K562 (cell line): ENCODE measurements around the gene NPAS3. TPM values are rescaled to one million over a fixed set of nuclear protein-coding genes. Genes with fewer than 3 reads are reported as not detected.

Experiments
- ATAC-seq: fragments of 200-7000 bp; cut with Tn5 transposase; 3 replicates; pipeline ENCODE4 v1.9.1; 2020; ENCODE audit warnings: moderate library complexity
- BruUV-seq: library from RNA; stranded (reverse); fragments of 400-500 nt; replicated peaks from 2 replicates; lab custom pipeline; 2021; lab: Mats Ljungman, UMichigan
- CTCF ChIA-PET: fragments of 300-600 bp; formaldehyde crosslinking; extraction: SDS; loops from one replicate; lab custom pipeline; 2021; ENCODE audit warnings: low intra/inter-chr PET ratio; lab: Yijun Ruan, JAX
- POLR2A ChIA-PET: fragments of 300-600, 350-650 bp; sonication (Branson Sonifier 250); formaldehyde crosslinking; extraction: SDS; loops from one replicate; lab custom pipeline; 2021; ENCODE audit warnings: antibody characterized with exemption, inconsistent platforms; lab: Yijun Ruan, JAX
- DNase-seq, 4 experiments: peaks; one replicate each; pipeline versions ENCODE4 v3.0.0 to v3.0.0-alpha.2; 2011 to 2018; ENCODE audit warnings: low spot score in 3 of 4, mixed read lengths in 3 of 4; ENCODE audit errors: extremely low read depth in 1 of 4
- FAIRE-seq: peaks from 2 replicates; lab custom pipeline; 2011; peaks lifted over from hg19 to GRCh38; lab: Jason Lieb, UNC
- H2AFZ ChIP-seq: 2 replicates; pipeline ENCODE4 v1.6.0; 2011; ENCODE audit warnings: low read depth, low read length, control low read depth, inconsistent platforms
- H3K27ac ChIP-seq: fragments of 200-600 bp; 3 replicates; pipeline ENCODE4 v1.8.0; 2011; ENCODE audit warnings: low read depth, mild to moderate bottlenecking, control low read depth, inconsistent platforms, low read length, moderate library complexity, mixed read lengths; ENCODE audit errors: extremely low read depth
- H3K27me3 ChIP-seq, 2 experiments: fragments of 300-600 bp in 1 of 2; 2 replicates in 1 of 2; 3 replicates in 1 of 2; pipeline versions ENCODE4 v1.6.0 to v1.8.0; 2011; ENCODE audit warnings: inconsistent platforms in 2 of 2, low read length in 2 of 2, mild to moderate bottlenecking in 1 of 2, mixed read lengths in 1 of 2, moderate library complexity in 1 of 2; ENCODE audit not compliant: control insufficient read depth in 2 of 2, insufficient read depth in 2 of 2
- H3K36me3 ChIP-seq: fragments of 300-600 bp; 3 replicates; pipeline ENCODE4 v1.8.0; 2011; ENCODE audit warnings: mild to moderate bottlenecking, low read length, inconsistent platforms; ENCODE audit not compliant: control insufficient read depth, insufficient read depth
- H3K4me1 ChIP-seq, 2 experiments: fragments of 200-600 bp in 1 of 2; replicated peaks in 1 of 2; 2 replicates in 1 of 2; 3 replicates in 1 of 2; pipeline versions ENCODE4 v1.5.1 to v1.8.0; 2011; ENCODE audit warnings: inconsistent platforms in 2 of 2, low read length in 2 of 2, mild to moderate bottlenecking in 1 of 2, mixed read lengths in 1 of 2, moderate library complexity in 1 of 2; ENCODE audit not compliant: control insufficient read depth in 2 of 2, insufficient read depth in 2 of 2
- H3K4me2 ChIP-seq: 2 replicates; pipeline ENCODE4 v1.6.1; 2011; ENCODE audit warnings: low read length, control low read depth, inconsistent platforms, mixed read lengths; ENCODE audit not compliant: insufficient read depth
- H3K4me3 ChIP-seq: fragments of 200-600 bp; sonication (generic), shearing (Covaris generic); 2 replicates; pipeline ENCODE4 v1.5.1; 2016; ENCODE audit warnings: control low read depth, inconsistent platforms
- H3K79me2 ChIP-seq: fragments of 200-600 bp; 3 replicates; pipeline ENCODE4 v1.8.0; 2011; ENCODE audit warnings: low read length, inconsistent platforms; ENCODE audit not compliant: control insufficient read depth, insufficient read depth
- H3K9ac ChIP-seq, 2 experiments: 2 replicates each; pipeline versions ENCODE4 v1.6.0 to v1.6.1; 2011; ENCODE audit warnings: low read depth in 2 of 2, low read length in 2 of 2, control low read depth in 1 of 2, inconsistent platforms in 1 of 2, mild to moderate bottlenecking in 1 of 2, mixed read lengths in 1 of 2; ENCODE audit not compliant: insufficient read depth in 1 of 2
- H3K9me1 ChIP-seq: one replicate; pipeline ENCODE4 v1.6.0; 2011; ENCODE audit warnings: inconsistent platforms, mild to moderate bottlenecking, low read length, moderate library complexity; ENCODE audit not compliant: control insufficient read depth, insufficient read depth
- H3K9me3 ChIP-seq: replicated peaks from 2 replicates; pipeline ENCODE4 v1.5.1; 2011; ENCODE audit warnings: low read depth, low read length, inconsistent platforms; ENCODE audit not compliant: control insufficient read depth, insufficient read depth
- H4K20me1 ChIP-seq: replicated peaks from 2 replicates; pipeline ENCODE4 v1.6.1; 2011; ENCODE audit warnings: low read length, inconsistent platforms, mixed read lengths; ENCODE audit not compliant: control insufficient read depth, insufficient read depth
- ADNP ChIP-seq: fragments of 200-800 bp; sonication (Bioruptor generic); IDR thresholded peaks from 2 replicates; pipeline ENCODE4 v1.6.1; 2016; ENCODE audit warnings: missing genetic modification characterization, missing compliant biosample characterization
- C11orf30 ChIP-seq: fragments of 450-650 bp; IDR thresholded peaks from 2 replicates; pipeline ENCODE4 v1.6.1; 2016; ENCODE audit warnings: low read depth, mild to moderate bottlenecking
- E2F3 ChIP-seq: fragments of 250-450 bp; sonication (Bioruptor Pico); IDR thresholded peaks from 2 replicates; pipeline ENCODE4 v1.4.0; 2020; ENCODE audit warnings: mild to moderate bottlenecking
- FOXP1 ChIP-seq: sonication (generic); formaldehyde crosslinking; IDR thresholded peaks from 2 replicates; pipeline ENCODE4 v1.8.0; 2022; ENCODE audit warnings: mild to moderate bottlenecking, missing genetic modification reagents
- GABPB2 ChIP-seq: fragments of 250-450 bp; sonication (Bioruptor Pico); conservative IDR thresholded peaks from 2 replicates; pipeline ENCODE4 v1.5.1; 2021; ENCODE audit warnings: mild to moderate bottlenecking
- RB1 ChIP-seq: fragments of 450-650 bp; IDR thresholded peaks from 2 replicates; pipeline ENCODE4 v1.6.1; 2017; ENCODE audit warnings: low read depth, mild to moderate bottlenecking
- SOX6 ChIP-seq: fragments of 450-650 bp; IDR thresholded peaks from 2 replicates; pipeline ENCODE4 v1.6.1; 2014; ENCODE audit warnings: mild to moderate bottlenecking
- ZNF778 ChIP-seq: fragments of 450-650 bp; formaldehyde crosslinking; IDR thresholded peaks from 2 replicates; pipeline ENCODE4 v1.4.0; 2020; ENCODE audit warnings: mild to moderate bottlenecking, moderate library complexity
- WGBS: fragments of 100-300 bp; shearing (Covaris generic); methylation state at CpG from one replicate; pipeline ENCODE4 v1.1.6; 2016; ENCODE audit warnings: low coverage, mixed read lengths; ENCODE audit not compliant: insufficient coverage; ENCODE audit errors: missing lambda C conversion rate; 5-methylcytosine and 5-hydroxymethylcytosine counted together
- in situ Hi-C: fragments of 300-500 bp; cut with MboI; formaldehyde crosslinking; loops from 4 replicates; pipeline ENCODE4 v1.15.0; 2018; ENCODE audit warnings: inconsistent platforms, mixed read lengths
- intact Hi-C: fragments of 100-400 bp; cut with micrococcal nuclease; formaldehyde crosslinking; loops from 2 replicates; pipeline ENCODE4 v1.14.2; 2022
- polyA plus RNA-seq, 8 experiments: library from polyadenylated mRNA; depleted of rRNA in 4 of 8; stranded (reverse) in 5 of 8; unstranded in 3 of 8; fragments of >200 nt; fragmentation: Nextera tagmentation in 2 of 8; fragmentation: Illumina TruSeq in 1 of 8; extraction: Ambion mirVana in 2 of 8; extraction: Trizol in 1 of 8; gene quantifications; 2 replicates each; pipeline versions ENCODE4 v1.2.1 to v1.2.3, GENCODE V29; 2011 to 2014; ENCODE audit warnings: inconsistent platforms in 1 of 8, missing spikeins in 1 of 8
- total RNA-seq, 7 experiments: library from RNA; depleted of rRNA in 6 of 7; stranded (reverse); fragments of >200 nt in 6 of 7; fragmentation: Illumina TruSeq in 2 of 7; extraction: Trizol in 2 of 7; gene quantifications; 2 replicates each; pipeline versions ENCODE4 v1.2.1 to v1.2.3, GENCODE V29; 2011 to 2021; ENCODE audit warnings: low replicate concordance in 1 of 7
- TF ChIP-seq, protein P1 (sequence below), 2 experiments: fragments of 250-450 bp in 1 of 2; fragments of 450-650 bp in 1 of 2; sonication (Bioruptor Pico) in 1 of 2; IDR thresholded peaks; 2 replicates each; pipeline versions ENCODE4 v1.6.1 to v1.8.0; 2016 to 2021; ENCODE audit warnings: mild to moderate bottlenecking in 2 of 2, moderate library complexity in 2 of 2, missing compliant biosample characterization in 1 of 2, missing genetic modification characterization in 1 of 2

The NPAS3 gene
- total and polyA plus RNA-seq, 9 of the 15 experiments (the other 6 are each of a cell fraction or from before 2014, with no cell fraction given) = 0.04 TPM; not detected in 8

DNA sequence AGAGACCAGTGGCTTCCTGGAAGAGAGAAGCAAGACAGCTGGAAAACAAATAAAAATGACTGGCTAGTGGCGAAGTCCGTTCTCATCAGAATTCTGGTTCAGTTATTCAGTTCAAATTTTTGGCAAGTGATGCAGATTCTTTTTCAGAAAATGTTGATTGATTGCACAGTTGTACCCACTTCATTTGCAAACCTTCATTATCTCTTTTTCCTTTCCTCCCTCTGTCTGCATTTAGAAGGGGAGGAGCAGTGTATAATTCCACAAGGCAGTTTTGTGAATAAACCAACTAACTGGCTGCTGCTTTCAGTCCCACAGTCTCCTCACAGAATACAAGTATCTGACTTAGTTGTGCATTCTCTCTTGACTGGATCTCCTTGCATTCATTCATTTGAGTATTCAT, 417.5 kb downstream of the NPAS3 start:
- Histone ChIP-seq H3K4me2 (no peak overlapping the region), H3K4me1 (peaks cover 8 to 21% of the 10 kb centered on the region in 2 experiments; a peak in 4 of 5 replicates), H3K4me3 (no peak overlapping the region), H3K9ac (no peak overlapping the region), H3K27ac (no peak overlapping the region), H3K9me3 (no peaks in the 10 kb centered on the region), H4K20me1 (no peaks in the 10 kb centered on the region), H3K27me3 (no peaks in the 10 kb centered on the region), H2AFZ (no peak overlapping the region), H3K36me3 (no peaks in the 10 kb centered on the region), H3K79me2 (no peaks in the 10 kb centered on the region), H3K9me1 (no peaks in the 10 kb centered on the region)
- ChIA-PET CTCF (no interaction called here), POLR2A (no interaction called here)
- FAIRE-seq (no peak), DNase-seq (no peak), ATAC-seq (no peak)
- no TSS peak for BruUV-seq
- TF ChIP-seq C11orf30 = no peak
- no peak for TF ChIP-seq SOX6
- TF ChIP-seq RB1 = no peak
- no peak for TF ChIP-seq FOXP1
- TF ChIP-seq, protein P1, sequence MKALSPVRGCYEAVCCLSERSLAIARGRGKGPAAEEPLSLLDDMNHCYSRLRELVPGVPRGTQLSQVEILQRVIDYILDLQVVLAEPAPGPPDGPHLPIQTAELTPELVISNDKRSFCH (CRISPR knock-in tag; IDR thresholded peaks at IDR 0.05) = no peak
- TF ChIP-seq, protein P1 (tag; IDR thresholded peaks at IDR 0.05) = no peak
- TF ChIP-seq ZNF778 = no peak
- TF ChIP-seq GABPB2 (CRISPR knock-in tag) = no peak
- TF ChIP-seq E2F3 (CRISPR knock-in tag) = no peak
- TF ChIP-seq ADNP (tag) = no peak
- in situ Hi-C loops (no loop called here), intact Hi-C loops (no loop called here)
- 61% methylated on average over 2 of the region's 2 CpGs for WGBS
